GM12874 (cell line): ENCODE data around the gene SAMHD1.

Experiments used
- TF ChIP-seq, protein P1 (sequence below): IDR thresholded peaks from 2 replicates; pipeline ENCODE4 v1.5.1; 2011; ENCODE audit warnings: low read depth, mild to moderate bottlenecking, control low read depth, low read length, moderate library complexity; ENCODE audit not compliant: insufficient read depth

Gene SAMHD1

DNA sequence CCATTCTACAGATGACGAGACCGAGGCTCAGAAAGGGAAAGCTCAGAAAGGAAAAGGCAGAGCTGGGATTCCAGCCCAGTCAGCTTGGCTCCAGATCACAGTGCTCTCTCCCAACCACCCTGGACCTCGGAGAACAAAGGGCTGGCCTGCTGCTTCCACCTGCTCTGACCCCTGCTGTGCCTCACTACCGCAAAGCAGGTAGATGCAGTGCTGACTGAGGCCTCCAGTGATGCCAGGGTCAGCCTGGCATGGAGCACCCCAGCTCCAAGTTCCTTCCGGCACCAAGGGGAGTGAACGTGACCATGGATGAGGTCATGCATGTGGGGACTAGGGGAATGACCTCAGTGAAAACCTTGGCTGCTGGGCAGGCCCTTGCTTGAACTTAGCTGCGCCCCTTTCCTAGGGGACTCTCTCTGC, 96.3 kb downstream of the SAMHD1 start:
- TF ChIP-seq, protein P1, sequence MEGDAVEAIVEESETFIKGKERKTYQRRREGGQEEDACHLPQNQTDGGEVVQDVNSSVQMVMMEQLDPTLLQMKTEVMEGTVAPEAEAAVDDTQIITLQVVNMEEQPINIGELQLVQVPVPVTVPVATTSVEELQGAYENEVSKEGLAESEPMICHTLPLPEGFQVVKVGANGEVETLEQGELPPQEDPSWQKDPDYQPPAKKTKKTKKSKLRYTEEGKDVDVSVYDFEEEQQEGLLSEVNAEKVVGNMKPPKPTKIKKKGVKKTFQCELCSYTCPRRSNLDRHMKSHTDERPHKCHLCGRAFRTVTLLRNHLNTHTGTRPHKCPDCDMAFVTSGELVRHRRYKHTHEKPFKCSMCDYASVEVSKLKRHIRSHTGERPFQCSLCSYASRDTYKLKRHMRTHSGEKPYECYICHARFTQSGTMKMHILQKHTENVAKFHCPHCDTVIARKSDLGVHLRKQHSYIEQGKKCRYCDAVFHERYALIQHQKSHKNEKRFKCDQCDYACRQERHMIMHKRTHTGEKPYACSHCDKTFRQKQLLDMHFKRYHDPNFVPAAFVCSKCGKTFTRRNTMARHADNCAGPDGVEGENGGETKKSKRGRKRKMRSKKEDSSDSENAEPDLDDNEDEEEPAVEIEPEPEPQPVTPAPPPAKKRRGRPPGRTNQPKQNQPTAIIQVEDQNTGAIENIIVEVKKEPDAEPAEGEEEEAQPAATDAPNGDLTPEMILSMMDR, result no peak

DNA sequence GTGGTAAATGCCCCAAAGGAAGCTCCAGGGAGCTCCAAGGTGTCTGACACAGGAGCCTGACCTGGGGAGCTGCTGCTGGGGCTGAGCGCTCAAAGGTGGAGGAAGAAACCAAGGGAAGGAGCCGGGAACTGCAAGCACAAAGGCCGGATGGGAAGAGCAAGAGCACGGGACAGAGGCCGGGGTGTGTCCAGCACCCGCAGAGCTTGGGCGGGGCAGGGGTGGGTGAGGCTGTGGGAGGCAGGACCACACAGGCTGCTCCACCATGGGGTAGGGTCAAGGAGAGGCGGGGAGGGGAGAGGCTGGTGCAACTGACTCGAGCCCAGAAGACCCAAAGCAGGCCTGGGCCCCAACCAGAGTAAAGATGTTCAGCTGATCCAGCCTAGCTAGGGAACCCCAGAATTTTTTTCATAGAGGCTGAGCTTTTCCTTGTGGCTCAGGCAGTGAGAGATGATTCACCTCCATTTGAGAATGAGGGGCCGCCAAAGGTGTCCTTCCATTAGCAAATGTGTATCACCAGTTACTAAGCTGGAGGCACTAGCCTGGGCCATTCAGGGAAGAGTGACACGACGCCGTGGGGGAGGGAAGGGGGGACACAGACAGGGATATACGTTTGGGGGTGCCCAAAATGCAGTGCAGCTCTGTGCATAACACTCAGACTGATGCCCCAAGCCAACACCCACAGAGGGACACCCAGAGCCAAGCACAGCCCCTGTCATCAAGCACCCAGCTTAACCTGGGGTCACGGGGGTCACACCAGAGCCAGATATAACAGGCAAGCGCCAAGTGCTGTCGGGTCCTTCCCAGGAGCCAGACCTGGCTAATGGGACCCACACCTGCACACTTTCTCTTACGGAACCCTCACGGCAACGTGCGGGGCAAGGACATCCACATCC, 96.9 kb downstream of the SAMHD1 start:
- TF ChIP-seq, protein P1, result no peak

DNA sequence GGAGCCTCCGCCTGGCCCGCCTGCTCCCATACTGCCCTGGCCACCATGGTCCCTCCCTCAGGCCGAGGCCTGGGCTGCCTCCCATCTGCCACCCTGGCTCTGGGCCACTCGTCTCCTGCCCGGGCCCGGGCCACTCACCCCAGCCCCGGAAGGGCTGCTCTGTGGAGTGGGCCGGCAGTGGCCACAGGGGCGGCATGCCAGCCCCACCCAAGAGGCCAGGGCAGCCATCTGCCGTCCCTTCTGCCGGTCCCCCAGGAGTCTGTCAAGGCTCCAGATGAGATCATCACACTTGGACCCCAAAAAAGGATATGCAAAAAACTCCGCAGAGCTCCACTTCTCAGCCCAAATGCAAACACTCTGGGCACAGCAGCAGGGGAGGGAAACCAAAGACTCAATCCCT, 99.3 kb downstream of the SAMHD1 start:
- TF ChIP-seq, protein P1, result no peak

DNA sequence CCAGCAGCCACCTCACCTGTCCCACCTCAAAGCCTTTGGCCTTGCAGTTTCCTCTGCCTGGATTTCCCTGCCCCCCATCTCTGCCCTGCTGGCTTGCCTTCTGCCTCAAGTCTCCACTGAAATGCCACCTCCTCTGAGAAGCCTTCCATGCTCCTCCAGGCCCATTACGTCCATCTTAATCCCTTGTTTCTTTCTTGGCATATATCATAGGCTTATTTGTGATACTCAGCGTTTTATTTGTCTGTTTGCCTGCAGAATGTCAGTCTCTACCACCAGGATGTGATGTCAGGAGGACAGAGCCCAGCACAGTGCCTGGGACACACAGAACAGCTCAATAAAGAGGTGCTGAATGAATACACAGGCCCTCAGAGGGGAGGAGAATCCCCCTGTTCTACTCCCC, 100.0 kb downstream of the SAMHD1 start:
- TF ChIP-seq, protein P1, result no peak

DNA sequence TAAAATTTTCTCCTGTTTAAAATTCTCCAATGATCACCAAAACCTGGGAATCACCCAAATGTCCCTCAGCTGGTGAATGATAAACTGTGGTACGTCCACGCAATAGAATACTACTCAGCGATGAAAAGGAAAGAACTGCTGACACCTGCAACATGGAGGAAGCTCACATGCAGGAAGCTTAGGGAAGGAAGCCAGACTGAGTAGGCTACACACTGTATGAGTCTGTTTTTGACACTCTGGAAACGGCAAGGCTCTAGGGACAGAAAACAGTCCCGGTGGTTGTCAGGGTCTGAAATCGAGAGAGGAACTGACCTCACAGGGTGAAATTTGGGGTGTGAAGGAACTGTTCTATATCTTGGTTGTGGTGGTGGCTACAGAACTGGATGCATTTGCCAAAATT, 100.7 kb downstream of the SAMHD1 start:
- TF ChIP-seq, protein P1, result no peak

DNA sequence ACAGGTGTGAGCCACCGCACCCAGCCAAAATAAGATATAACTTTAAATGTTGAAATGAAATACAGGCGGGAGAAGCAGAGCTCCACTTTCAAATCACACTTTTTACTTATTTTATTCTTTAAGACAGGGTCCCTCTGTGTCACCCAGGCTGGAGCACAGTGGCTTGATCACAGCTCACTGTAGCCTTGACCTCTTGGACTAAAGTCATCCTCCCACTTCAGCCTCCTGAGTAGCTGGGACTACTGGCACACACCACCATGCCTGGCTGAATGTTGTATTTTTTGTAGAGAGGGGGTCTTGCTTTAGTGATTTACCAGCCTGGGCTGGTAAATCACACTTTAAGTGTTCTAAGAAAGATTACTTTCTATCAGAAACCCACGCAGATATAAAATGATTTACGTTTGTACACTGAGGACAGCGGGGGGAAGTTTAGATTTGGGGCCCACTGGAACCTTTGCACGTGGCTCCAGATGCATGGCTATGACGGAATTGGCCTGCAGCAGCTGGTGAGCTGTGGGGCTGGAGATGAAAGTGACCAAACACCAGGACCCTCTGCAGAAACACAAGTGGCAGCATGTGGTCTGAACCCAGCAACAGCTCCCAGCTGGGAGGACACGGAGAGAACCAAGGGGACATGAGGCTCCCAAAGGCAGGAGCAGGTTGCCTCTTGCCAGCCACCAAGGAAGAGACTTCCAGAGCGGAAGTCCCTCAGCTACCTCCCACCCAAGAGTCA, 102.0 kb downstream of the SAMHD1 start:
- TF ChIP-seq, protein P1, result no peak

DNA sequence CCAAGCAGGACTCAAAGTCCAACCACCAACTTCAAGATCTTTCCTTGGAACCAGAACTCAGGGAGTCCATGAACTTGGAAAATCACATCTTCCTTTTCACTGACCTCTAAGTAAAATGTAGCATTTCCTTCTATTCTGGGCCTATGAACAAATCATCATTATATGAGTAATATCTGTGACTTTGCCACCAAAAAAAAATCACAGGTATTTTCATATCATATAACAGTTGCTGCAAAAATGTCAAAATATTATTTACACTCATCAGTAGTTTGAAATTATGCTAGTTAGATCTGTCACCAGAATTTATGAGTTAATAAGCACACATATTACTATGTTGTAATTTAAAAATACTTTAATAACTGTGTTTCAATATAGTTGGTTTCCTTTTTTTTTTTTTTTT, 102.8 kb downstream of the SAMHD1 start:
- TF ChIP-seq, protein P1, result no peak
